Adrenal gland (tissue), 12 donors: ENCODE results near the gene MRM1. TPM values are rescaled to one million over a fixed set of nuclear protein-coding genes. Genes with fewer than 3 reads are reported as not detected.

Experiments used
- DNase-seq, 7 donors: peaks; one replicate each; pipeline ENCODE4 v3.0.0-alpha.2; 2019 to 2020
- H3K27ac ChIP-seq, 5 donors: fragments of 200-600 bp; sonication (generic) in 4 of 5; 1 replicate in 3 of 5; 2 replicates in 2 of 5; pipeline versions ENCODE4 v1.5.1 to v1.8.0; 2016 to 2020; ENCODE audit warnings: mild to moderate bottlenecking in 1 of 5
- H3K27me3 ChIP-seq: fragments of 200-600 bp; 2 replicates; pipeline ENCODE4 v1.8.0; 2021
- H3K36me3 ChIP-seq, 2 donors: fragments of 200-600 bp; replicated peaks in 1 of 2; 1 replicate in 1 of 2; 2 replicates in 1 of 2; pipeline versions ENCODE4 v1.5.1 to v1.8.0; 2018 to 2022
- H3K4me1 ChIP-seq, 2 donors: fragments of 200-600 bp; replicated peaks in 1 of 2; 1 replicate in 1 of 2; 2 replicates in 1 of 2; pipeline versions ENCODE4 v1.5.1 to v1.8.0; 2018 to 2021
- H3K4me3 ChIP-seq, 4 donors: fragments of 200-600 bp; sonication (generic) in 3 of 4; one replicate each; pipeline ENCODE4 v1.5.1; 2016 to 2018
- H3K9me3 ChIP-seq, 3 donors: fragments of 200-600 bp; sonication (generic) in 1 of 3; replicated peaks in 1 of 3; 1 replicate in 2 of 3; 2 replicates in 1 of 3; pipeline versions ENCODE4 v1.5.1 to v1.8.0; 2016 to 2021
- CTCF ChIP-seq, 6 experiments: fragments of 450-650 bp in 4 of 6; fragments of 200-600 bp in 2 of 6; sonication (generic) in 1 of 6; IDR thresholded peaks; 1 replicate in 5 of 6; 2 replicates in 1 of 6; pipeline versions ENCODE4 v1.5.1 to v1.8.0; 2016 to 2021; ENCODE audit warnings: antibody characterized with exemption in 6 of 6, mild to moderate bottlenecking in 2 of 6, moderate library complexity in 1 of 6
- POLR2A ChIP-seq, 2 donors: fragments of 450-650 bp; IDR thresholded peaks; one replicate each; pipeline ENCODE4 v1.6.1; 2017; ENCODE audit warnings: antibody characterized with exemption in 2 of 2, mild to moderate bottlenecking in 2 of 2, moderate library complexity in 1 of 2
- WGBS, 4 donors: extraction: QIAGEN DNeasy Blood & Tissue Kit in 2 of 4; methylation state at CpG; one replicate each; pipeline versions ENCODE4 v1.1.5 to v1.1.7; 2013 to 2017; 5-methylcytosine and 5-hydroxymethylcytosine counted together
- intact Hi-C, 2 donors: fragments of 100-400 bp; cut with DNase I; formaldehyde crosslinking; loops; one replicate each; pipeline versions ENCODE4 v1.14.1 to v1.15.0; 2022 to 2023
- polyA plus RNA-seq, 3 donors: library from polyadenylated mRNA; stranded (reverse); fragments of 200-250 nt in 2 of 3; fragments of 350-450 nt in 1 of 3; fragmentation: Illumina TruSeq in 1 of 3; extraction: RNeasy Lipid Tissue Mini Kit (QIAGEN cat#74804) in 1 of 3; gene quantifications; one replicate each; pipeline ENCODE4 v1.2.3, GENCODE V29; 2013 to 2014
- total RNA-seq, 9 donors: library from RNA; depleted of rRNA in 4 of 9; stranded (reverse); fragments of >200 nt in 4 of 9; fragments of 120-200 nt in 1 of 9; fragmentation: NEBNext Ultra II Directional in 1 of 9; extraction: Animal tissue kit (Norgen Biotek cat#: 25700) in 1 of 9; gene quantifications; one replicate each; pipeline versions ENCODE4 v1.1.0 to v1.2.4, GENCODE V29; 2013 to 2023
- donor health status: healthy with polysubstance abuse.
- donor health status: Bipolar disorder and iron deficiency.
- donor health status: DM: yes; HTN: yes; CAD: no.
- donor health status: DM: no; HTN: no; CAD: no.
- donor health status: DM: no; HTN: no; CAD: no.
- donor health status: DM: yes; HTN: yes; CAD: no.

The MRM1 gene
- total and polyA plus RNA-seq, 12 donors, result 5.2 to 18.5 (median 9.7) TPM

DNA sequence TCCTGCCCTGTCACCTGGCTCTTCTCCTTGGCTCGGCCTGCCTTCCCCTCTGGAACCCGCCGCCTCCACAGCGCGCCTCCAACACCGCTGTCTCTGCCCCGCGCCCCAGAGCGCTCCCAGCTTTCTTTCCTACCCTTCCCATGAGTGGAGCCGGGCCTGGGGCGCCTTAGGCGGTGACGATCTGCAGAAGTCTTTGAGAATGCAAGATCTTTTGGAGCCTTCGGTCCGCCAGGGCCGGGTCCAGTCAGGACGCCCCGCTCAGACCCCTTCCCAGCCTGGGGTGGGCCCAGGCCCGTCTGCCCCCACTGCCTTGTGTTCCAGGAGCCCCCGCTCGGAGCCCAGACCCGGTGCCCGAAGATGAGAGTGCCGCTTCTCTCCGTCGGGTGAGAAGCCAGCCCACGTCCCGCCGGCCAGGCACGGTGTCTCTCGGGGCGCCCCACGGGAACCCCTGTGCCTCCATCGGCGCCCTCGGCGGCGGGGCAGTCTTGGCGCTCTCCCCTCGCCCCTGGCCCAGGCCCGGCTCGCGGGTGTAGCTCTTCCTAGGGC, 40.0 kb downstream of the MRM1 start:
- H3K4me3 ChIP-seq, result peak overlapping the region in 1 of 4 donors; percentile 55
- intact Hi-C loops, result no loop called here
- H3K27ac ChIP-seq, result no peak overlapping the region
- peaks cover 9 to 12% of the 10 kb centered on the region in 2 donors for H3K4me1 ChIP-seq
- H3K9me3 ChIP-seq, result no peaks in the 10 kb centered on the region
- DNase-seq, result no peak
- H3K27me3 ChIP-seq, result peaks cover 46% of the 10 kb centered on the region
- TF ChIP-seq CTCF (IDR thresholded peaks at IDR 0.05), result no peak
- no peak for TF ChIP-seq POLR2A (IDR thresholded peaks at IDR 0.05)
- no peaks in the 10 kb centered on the region for H3K36me3 ChIP-seq
- 11 to 21% (median 16%) methylated on average over 13 to 43 of the region's 43 CpGs for WGBS, 4 donors

DNA sequence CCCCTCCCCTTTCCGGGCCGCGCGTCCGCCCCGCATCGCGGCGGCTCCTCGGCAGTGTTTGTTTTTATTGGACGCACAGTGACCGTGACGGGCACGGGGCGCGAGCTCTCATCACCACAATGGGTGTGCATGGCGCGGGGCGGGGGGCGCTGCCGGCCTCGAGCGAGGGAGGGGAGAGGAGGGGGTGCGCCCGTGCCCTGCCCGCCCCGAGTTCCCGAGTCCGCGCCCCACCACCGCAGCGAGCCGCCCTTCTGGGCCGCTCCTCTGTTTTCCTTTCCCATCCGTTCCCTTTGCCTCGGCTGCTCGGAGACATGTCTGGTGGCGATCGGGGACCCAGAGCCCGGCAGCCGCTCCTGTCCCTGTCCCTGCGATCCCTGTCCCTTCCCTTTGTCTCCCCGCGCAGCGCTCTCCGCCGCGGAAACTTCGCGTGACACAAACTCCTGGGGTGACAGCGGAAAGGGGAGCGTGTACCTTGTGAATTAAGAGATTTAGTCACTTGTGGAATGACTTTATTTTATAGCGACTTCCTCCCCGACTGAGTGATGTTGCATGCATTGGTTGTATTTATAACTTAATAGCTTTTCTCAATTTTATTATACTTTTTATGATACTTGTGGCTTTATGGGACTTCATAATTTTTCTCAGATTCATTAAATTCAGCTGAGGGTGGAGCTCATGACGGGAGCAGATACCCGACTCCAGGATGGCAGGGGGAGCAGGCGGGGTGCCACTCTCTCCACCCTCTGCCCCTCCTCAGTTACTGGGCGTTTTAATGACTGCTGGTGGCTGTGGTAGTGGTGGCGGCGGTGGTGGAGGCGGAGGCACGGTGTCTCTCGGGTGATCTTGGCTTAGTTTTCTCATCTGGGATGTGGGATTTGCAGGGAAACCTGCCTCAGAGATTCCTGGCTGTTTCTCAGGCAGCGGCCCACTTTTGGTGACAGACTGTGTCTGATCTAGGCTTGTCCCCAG, 40.8 kb downstream of the MRM1 start:
- no peaks in the 10 kb centered on the region for H3K36me3 ChIP-seq
- H3K9me3 ChIP-seq, result no peaks in the 10 kb centered on the region
- peak in 1 of 7 donors; percentile 6 for DNase-seq
- peaks cover 50% of the 10 kb centered on the region for H3K27me3 ChIP-seq
- TF ChIP-seq CTCF (IDR thresholded peaks at IDR 0.05), result no peak
- TF ChIP-seq POLR2A (IDR thresholded peaks at IDR 0.05), result no peak
- H3K27ac ChIP-seq, result no peak overlapping the region
- intact Hi-C loops, result no loop called here
- peak overlapping the region in 1 of 4 donors; percentile 55 for H3K4me3 ChIP-seq
- 7 to 21% (median 8%) methylated on average over 28 to 64 of the region's 64 CpGs for WGBS, 4 donors
- peaks cover 9 to 12% of the 10 kb centered on the region in 2 donors for H3K4me1 ChIP-seq

GRCh38 chr17:36643086-36643685, 41.8 kb downstream of the MRM1 start:
- TF ChIP-seq CTCF (IDR thresholded peaks at IDR 0.05) (no peak), POLR2A (IDR thresholded peaks at IDR 0.05) (no peak)
- 57 to 71% (median 68%) methylated on average over 3 of the region's 3 CpGs for WGBS, 4 donors
- Histone ChIP-seq H3K9me3 (no peaks in the 10 kb centered on the region), H3K27me3 (peaks cover 50% of the 10 kb centered on the region), H3K4me3 (no peak overlapping the region), H3K36me3 (no peaks in the 10 kb centered on the region), H3K27ac (no peak overlapping the region), H3K4me1 (peaks cover 9 to 12% of the 10 kb centered on the region in 2 donors)
- intact Hi-C loops, result no loop called here
- no peak for DNase-seq

DNA sequence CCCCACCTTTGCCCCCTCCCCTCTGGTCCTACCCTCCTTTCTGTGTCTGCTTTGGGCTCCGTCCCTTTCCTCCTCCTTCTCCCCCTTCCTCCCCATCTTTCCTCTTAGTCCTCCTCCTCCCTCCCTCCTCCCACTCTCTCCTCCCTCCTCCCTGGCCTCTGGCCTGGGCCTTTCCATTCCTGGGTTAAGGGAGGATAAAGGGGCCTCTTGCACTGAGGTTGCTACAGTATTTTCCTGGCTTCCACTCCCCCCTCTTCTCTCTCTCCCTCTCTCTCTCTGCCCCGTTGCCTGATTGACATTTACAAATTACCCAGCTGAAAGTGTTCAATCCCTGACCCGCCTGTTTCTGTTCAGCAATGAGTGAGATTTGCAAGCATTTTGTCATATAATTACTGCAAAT, 44.0 kb downstream of the MRM1 start:
- TF ChIP-seq CTCF (IDR thresholded peaks at IDR 0.05) (no peak), POLR2A (IDR thresholded peaks at IDR 0.05) (no peak)
- WGBS, 4 donors, result 54 to 74% (median 71%) methylated on average over 3 of the region's 3 CpGs
- no peaks in the 10 kb centered on the region for H3K36me3 ChIP-seq
- H3K4me1 ChIP-seq, result peaks cover 9 to 12% of the 10 kb centered on the region in 2 donors
- H3K27ac ChIP-seq, result no peak overlapping the region
- peaks cover 48% of the 10 kb centered on the region for H3K27me3 ChIP-seq
- intact Hi-C loops, result no loop called here
- DNase-seq, result no peak
- no peaks in the 10 kb centered on the region for H3K9me3 ChIP-seq
- no peak overlapping the region for H3K4me3 ChIP-seq
